HTR-8/SVneo (cell line): ENCODE data around the gene RAD9A.

Source experiments
- DNase-seq: peaks from one replicate; pipeline ENCODE4 v3.0.0; 2011; ENCODE audit warnings: low spot score, mixed read lengths; ENCODE audit not compliant: insufficient read length
- FAIRE-seq: peaks from 2 replicates; lab custom pipeline; 2011; peaks lifted over from hg19 to GRCh38; lab: Jason Lieb, UNC

The RAD9A gene

GRCh38 chr11:67373648-67374570 is 17.9 kb upstream of the RAD9A start:
- FAIRE-seq (peak; percentile 98), DNase-seq (peak; percentile 93)

- no peak for FAIRE-seq
- no peak for DNase-seq
Measured at GRCh38 chr11:67374571-67375281, 17.1 kb upstream of the RAD9A start.

- DNase-seq, result no peak
Measured at GRCh38 chr11:67375320-67376055, 16.3 kb upstream of the RAD9A start.

GRCh38 chr11:67376063-67376820 is 15.5 kb upstream of the RAD9A start:
- no peak for DNase-seq
- FAIRE-seq, result no peak

More at GRCh38 chr11:67375320-67376055, 16.3 kb upstream of the RAD9A start:
- peak; percentile 69 for FAIRE-seq

- DNase-seq (no peak), FAIRE-seq (peak; percentile 80)
Measured at GRCh38 chr11:67376873-67377808, 14.6 kb upstream of the RAD9A start.

- no peak for FAIRE-seq
- no peak for DNase-seq
Measured at GRCh38 chr11:67378544-67378943, 13.2 kb upstream of the RAD9A start.

GRCh38 chr11:67379061-67380058 is 12.4 kb upstream of the RAD9A start:
- peak; percentile 85 for FAIRE-seq

GRCh38 chr11:67381244-67381972 is 10.4 kb upstream of the RAD9A start:
- FAIRE-seq (no peak), DNase-seq (no peak)

More at GRCh38 chr11:67379061-67380058, 12.4 kb upstream of the RAD9A start:
- DNase-seq, result peak; percentile 79

GRCh38 chr11:67382276-67383136 is 9.3 kb upstream of the RAD9A start:
- FAIRE-seq, result peak; percentile 82

GRCh38 chr11:67384851-67385366 is 6.9 kb upstream of the RAD9A start:
- DNase-seq (no peak), FAIRE-seq (peak; percentile 79)

More at GRCh38 chr11:67382276-67383136, 9.3 kb upstream of the RAD9A start:
- peak; percentile 85 for DNase-seq

- DNase-seq (no peak), FAIRE-seq (no peak)
Measured at GRCh38 chr11:67387069-67387468, 4.7 kb upstream of the RAD9A start.

- FAIRE-seq, result no peak
- no peak for DNase-seq
Measured at GRCh38 chr11:67387518-67387917, 4.3 kb upstream of the RAD9A start.

GRCh38 chr11:67389477-67389876 is 2.3 kb upstream of the RAD9A start:
- FAIRE-seq (peak; percentile 93), DNase-seq (peak; percentile 79)

GRCh38 chr11:67390947-67391303 is 861 bp upstream of the RAD9A start:
- DNase-seq, result no peak
- FAIRE-seq, result no peak

GRCh38 chr11:67392183-67392715 is 463 bp downstream of the RAD9A start:
- DNase-seq, result no peak
- peak; percentile 72 for FAIRE-seq
